Measurements from ENCODE around the gene ZNF831.
A peak's percentile ranks its signal among the peaks of the same experiment; 100 is the strongest.

ZNF831 gene

GRCh38 chr20:59163631-59164530 lies at the start of gene ZNF831:
Gene ZNF831 (plus strand): TSS chr20:59163821. CDS start chr20:59191020, 27,199 bp downstream.
- Mint-ChIP-seq H3K4me1 (peaks cover 93% of the 10 kb centered on the region), H3K9me3 (no peaks in the 10 kb centered on the region), H3K36me3 (ENCODE audit: insufficient read depth) (peaks cover 61% of the 10 kb centered on the region), H3K27ac (ENCODE audit: low read depth) (peak within 1 kb of the TSS; percentile 100), H3K27me3 (no peaks in the 10 kb centered on the region), H3K4me3 (peak within 1 kb of the TSS; percentile 99)
- DNase-seq (ENCODE audit: low spot score in 2 of 2) (no peak), ATAC-seq (replicated peaks; ENCODE audit: extremely low read depth, poor library complexity, severe bottlenecking) (peak; percentile 25)

DNA sequence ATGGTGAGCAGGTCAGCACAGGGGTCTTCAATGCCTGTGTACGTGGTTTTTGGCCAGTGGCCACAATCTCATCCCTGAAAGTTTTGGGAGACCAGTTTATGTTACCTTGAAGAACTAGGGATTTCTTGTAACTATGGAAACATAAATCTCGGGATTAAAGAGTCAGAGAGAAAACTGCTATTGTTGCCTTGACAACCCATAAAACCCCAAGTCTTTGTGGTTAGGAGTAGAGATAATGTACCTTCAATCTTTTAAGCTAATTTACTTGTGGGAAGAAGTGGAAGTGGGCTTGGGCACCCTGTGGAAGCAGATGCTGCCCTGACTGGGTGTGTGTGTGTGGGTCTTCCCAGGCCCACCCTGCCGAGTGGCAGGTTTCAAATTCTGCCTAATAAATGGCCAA lies 46.1 kb upstream of the ZNF831 start:
- Mint-ChIP-seq H3K4me1 (peaks cover 54% of the 10 kb centered on the region), H3K36me3 (ENCODE audit: insufficient read depth) (peaks cover 14% of the 10 kb centered on the region), H3K27ac (ENCODE audit: low read depth) (peak overlapping the region; percentile 85), H3K4me3 (peak overlapping the region; percentile 48), H3K27me3 (no peaks in the 10 kb centered on the region), H3K9me3 (no peaks in the 10 kb centered on the region)
- ATAC-seq (replicated peaks; ENCODE audit: extremely low read depth, poor library complexity, severe bottlenecking) (no peak), DNase-seq (ENCODE audit: low spot score in 2 of 2) (no peak)

GRCh38 chr20:59118855-59119254 lies 44.8 kb upstream of the ZNF831 start:
- Mint-ChIP-seq H3K36me3 (ENCODE audit: insufficient read depth) (peaks cover 17% of the 10 kb centered on the region), H3K9me3 (no peaks in the 10 kb centered on the region), H3K27me3 (no peaks in the 10 kb centered on the region), H3K4me3 (no peak overlapping the region), H3K27ac (ENCODE audit: low read depth) (no peak overlapping the region), H3K4me1 (peaks cover 68% of the 10 kb centered on the region)
- DNase-seq (ENCODE audit: low spot score in 2 of 2), result no peak
- no peak for ATAC-seq (replicated peaks; ENCODE audit: extremely low read depth, poor library complexity, severe bottlenecking)

- no peaks in the 10 kb centered on the region for H3K27me3 Mint-ChIP-seq
- H3K27ac Mint-ChIP-seq (ENCODE audit: low read depth), result peak overlapping the region; percentile 99
- H3K4me1 Mint-ChIP-seq, result peaks cover 72% of the 10 kb centered on the region
- DNase-seq (ENCODE audit: low spot score in 2 of 2) (peak in 1 of 2 donors; percentile 45), ATAC-seq (replicated peaks; ENCODE audit: extremely low read depth, poor library complexity, severe bottlenecking) (peak; percentile 39)
- peaks cover 17% of the 10 kb centered on the region for H3K36me3 Mint-ChIP-seq (ENCODE audit: insufficient read depth)
- H3K4me3 Mint-ChIP-seq, result peak overlapping the region; percentile 82
- H3K9me3 Mint-ChIP-seq, result no peaks in the 10 kb centered on the region
Measured at GRCh38 chr20:59120491-59120890, 43.1 kb upstream of the ZNF831 start.

- Mint-ChIP-seq H3K36me3 (ENCODE audit: insufficient read depth) (peaks cover 17% of the 10 kb centered on the region), H3K4me3 (peak overlapping the region; percentile 82), H3K4me1 (peaks cover 72% of the 10 kb centered on the region), H3K9me3 (no peaks in the 10 kb centered on the region), H3K27ac (ENCODE audit: low read depth) (peak overlapping the region; percentile 99), H3K27me3 (no peaks in the 10 kb centered on the region)
- no peak for ATAC-seq (replicated peaks; ENCODE audit: extremely low read depth, poor library complexity, severe bottlenecking)
- no peak for DNase-seq (ENCODE audit: low spot score in 2 of 2)
Measured at GRCh38 chr20:59120919-59121318, 42.7 kb upstream of the ZNF831 start.

DNA sequence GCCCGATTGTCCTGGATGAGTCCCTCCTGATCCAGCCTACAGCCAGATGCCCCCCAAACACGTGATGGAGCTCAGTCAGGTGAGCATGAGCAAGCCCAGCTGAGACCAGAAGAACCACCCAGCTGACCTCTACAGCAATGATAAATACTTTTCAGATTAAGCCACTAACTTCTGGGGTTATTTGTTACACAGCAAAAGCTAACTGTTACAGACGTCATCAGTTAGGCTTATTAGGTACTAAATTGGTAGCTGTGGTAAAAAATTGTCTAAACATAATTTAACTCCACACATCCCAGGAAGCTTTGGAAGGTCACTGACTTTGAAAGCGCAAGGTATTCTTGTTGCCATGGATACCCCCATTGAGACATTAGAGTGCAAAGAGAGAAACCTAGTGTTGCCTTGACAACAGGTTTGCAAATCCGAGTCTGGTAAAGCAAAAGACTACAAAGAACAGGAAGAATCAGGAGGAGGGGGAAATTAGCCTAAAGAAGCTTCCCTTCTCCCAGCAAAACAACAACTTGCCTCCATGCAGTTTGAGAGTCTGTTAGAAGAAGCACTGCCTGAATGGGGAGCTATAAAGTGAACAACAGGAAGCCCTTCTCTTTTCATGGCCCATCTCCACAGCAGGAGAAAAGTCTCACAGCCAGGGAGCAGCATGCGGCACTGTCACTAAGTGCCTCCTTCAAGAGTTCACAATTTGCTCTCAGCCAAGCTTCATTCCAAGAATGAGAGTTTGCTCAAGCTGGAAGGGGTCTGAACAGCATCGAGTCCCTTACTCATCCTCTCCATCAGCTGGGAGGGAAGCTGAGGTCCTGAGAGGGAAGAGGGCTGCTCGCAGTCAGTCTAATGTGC lies 41.7 kb upstream of the ZNF831 start:
- H3K4me3 Mint-ChIP-seq, result peak overlapping the region; percentile 82
- H3K36me3 Mint-ChIP-seq (ENCODE audit: insufficient read depth), result peaks cover 17% of the 10 kb centered on the region
- no peaks in the 10 kb centered on the region for H3K27me3 Mint-ChIP-seq
- DNase-seq (ENCODE audit: low spot score in 2 of 2) (peak in 1 of 2 donors; percentile 10), ATAC-seq (replicated peaks; ENCODE audit: extremely low read depth, poor library complexity, severe bottlenecking) (peak; percentile 5)
- no peaks in the 10 kb centered on the region for H3K9me3 Mint-ChIP-seq
- peak overlapping the region; percentile 99 for H3K27ac Mint-ChIP-seq (ENCODE audit: low read depth)
- H3K4me1 Mint-ChIP-seq, result peaks cover 77% of the 10 kb centered on the region

- Mint-ChIP-seq H3K27ac (ENCODE audit: low read depth) (peak overlapping the region; percentile 99), H3K4me3 (peak overlapping the region; percentile 82), H3K4me1 (peaks cover 77% of the 10 kb centered on the region), H3K36me3 (ENCODE audit: insufficient read depth) (peaks cover 17% of the 10 kb centered on the region), H3K9me3 (no peaks in the 10 kb centered on the region), H3K27me3 (no peaks in the 10 kb centered on the region)
- ATAC-seq (replicated peaks; ENCODE audit: extremely low read depth, poor library complexity, severe bottlenecking) (peak; percentile 21), DNase-seq (ENCODE audit: low spot score in 2 of 2) (peak in 1 of 2 donors; percentile 14)
Measured at GRCh38 chr20:59122566-59122919, 41.1 kb upstream of the ZNF831 start.

GRCh38 chr20:59123011-59123677 lies 40.5 kb upstream of the ZNF831 start:
- peaks cover 17% of the 10 kb centered on the region for H3K36me3 Mint-ChIP-seq (ENCODE audit: insufficient read depth)
- ATAC-seq (replicated peaks; ENCODE audit: extremely low read depth, poor library complexity, severe bottlenecking) (peak; percentile 65), DNase-seq (ENCODE audit: low spot score in 2 of 2) (peak; percentile 32 to 58)
- H3K27me3 Mint-ChIP-seq, result no peaks in the 10 kb centered on the region
- peak overlapping the region; percentile 82 for H3K4me3 Mint-ChIP-seq
- H3K9me3 Mint-ChIP-seq, result no peaks in the 10 kb centered on the region
- peaks cover 75% of the 10 kb centered on the region for H3K4me1 Mint-ChIP-seq
- H3K27ac Mint-ChIP-seq (ENCODE audit: low read depth), result peak overlapping the region; percentile 99

DNA sequence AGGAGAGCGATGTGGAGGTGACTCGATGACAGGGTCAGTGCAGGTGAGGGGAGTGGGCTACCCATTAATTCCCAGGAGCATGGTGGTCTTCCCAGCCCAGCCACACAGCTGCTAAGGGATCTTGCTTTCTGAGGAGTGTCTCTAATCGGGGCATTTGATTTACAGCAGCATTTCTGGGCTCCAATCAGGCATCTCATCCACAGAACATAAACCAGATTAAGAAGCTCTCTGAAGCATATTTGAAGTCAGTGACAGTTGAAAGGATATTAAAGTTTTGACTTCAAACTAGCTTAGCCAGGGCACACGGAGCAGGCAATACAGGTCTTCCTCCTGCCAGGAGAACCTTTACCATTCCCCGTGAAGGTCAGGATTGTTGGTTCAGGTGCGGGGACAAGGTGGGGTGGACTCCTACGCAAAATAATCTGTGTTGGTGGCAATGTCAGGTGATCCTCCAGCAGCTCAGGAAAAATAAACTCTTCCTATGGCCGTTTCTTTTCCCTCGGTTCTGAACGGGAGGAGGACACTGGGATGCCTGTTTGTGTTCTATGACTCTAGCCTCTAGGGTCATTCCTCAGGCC lies 39.9 kb upstream of the ZNF831 start:
- peaks cover 75% of the 10 kb centered on the region for H3K4me1 Mint-ChIP-seq
- H3K27ac Mint-ChIP-seq (ENCODE audit: low read depth), result peak overlapping the region; percentile 99
- no peaks in the 10 kb centered on the region for H3K27me3 Mint-ChIP-seq
- peak overlapping the region; percentile 82 for H3K4me3 Mint-ChIP-seq
- no peak for ATAC-seq (replicated peaks; ENCODE audit: extremely low read depth, poor library complexity, severe bottlenecking)
- DNase-seq (ENCODE audit: low spot score in 2 of 2), result no peak
- peaks cover 17% of the 10 kb centered on the region for H3K36me3 Mint-ChIP-seq (ENCODE audit: insufficient read depth)
- no peaks in the 10 kb centered on the region for H3K9me3 Mint-ChIP-seq

DNA sequence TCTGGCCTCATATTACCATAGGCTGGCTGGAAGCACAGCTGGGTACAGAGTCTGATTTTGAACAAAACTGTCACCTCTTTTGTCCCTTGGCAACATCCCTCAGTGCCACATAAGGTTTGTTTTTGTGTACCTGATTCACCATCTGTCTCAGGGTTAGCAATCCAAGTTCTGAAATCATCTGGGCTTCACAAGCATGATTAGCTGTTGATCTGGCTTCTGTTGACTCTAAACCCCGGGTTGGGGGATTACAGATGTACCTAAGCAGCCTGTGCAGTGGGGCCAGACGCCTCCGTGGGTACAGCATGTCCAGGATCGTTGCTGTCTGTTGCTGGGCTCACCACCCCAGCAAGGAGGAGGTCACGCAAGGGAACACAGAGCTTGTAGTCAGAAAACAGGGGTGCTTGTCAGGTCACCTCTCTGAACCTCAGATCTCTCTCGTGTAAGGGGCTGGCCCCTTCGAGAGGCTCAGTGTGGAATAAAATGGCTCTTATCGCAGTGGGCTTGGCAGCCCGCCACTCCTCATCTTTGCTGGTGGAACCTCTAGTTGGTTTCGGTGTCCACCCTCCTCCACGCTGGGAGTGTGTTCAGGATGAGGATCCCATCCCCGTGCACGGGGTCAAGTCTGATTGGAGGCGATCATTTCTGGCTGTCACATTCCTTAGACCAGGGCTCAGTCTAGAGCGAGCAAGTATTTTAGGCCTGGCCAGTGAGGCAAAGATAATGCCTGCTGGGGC lies 39.2 kb upstream of the ZNF831 start:
- Mint-ChIP-seq H3K27me3 (no peaks in the 10 kb centered on the region), H3K4me3 (peak overlapping the region; percentile 82), H3K36me3 (ENCODE audit: insufficient read depth) (peaks cover 17% of the 10 kb centered on the region), H3K27ac (ENCODE audit: low read depth) (peak overlapping the region; percentile 99), H3K4me1 (peaks cover 72% of the 10 kb centered on the region), H3K9me3 (no peaks in the 10 kb centered on the region)
- ATAC-seq (replicated peaks; ENCODE audit: extremely low read depth, poor library complexity, severe bottlenecking), result no peak
- no peak for DNase-seq (ENCODE audit: low spot score in 2 of 2)

DNA sequence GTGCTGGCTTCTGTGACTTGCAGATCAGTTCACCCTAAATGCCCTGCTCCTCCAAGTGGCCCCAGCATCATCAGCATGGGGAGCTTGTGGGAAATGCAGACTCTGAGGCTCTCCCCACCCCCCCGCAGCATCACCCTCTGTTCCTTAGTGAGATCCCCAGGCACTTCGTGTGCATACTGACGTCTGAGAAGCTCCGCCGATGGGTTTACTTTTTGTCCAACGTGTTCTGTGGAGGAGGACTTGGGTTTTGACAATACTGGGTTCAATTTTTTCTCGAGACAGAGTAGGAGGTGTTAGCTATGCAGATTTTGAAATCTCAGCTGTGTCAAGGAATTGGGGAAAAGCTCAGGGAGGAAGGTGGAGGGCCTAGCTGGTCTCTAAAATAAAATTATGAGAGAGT lies 38.3 kb upstream of the ZNF831 start:
- no peaks in the 10 kb centered on the region for H3K9me3 Mint-ChIP-seq

More for the DNA sequence above, 38.3 kb upstream of the ZNF831 start:
- Mint-ChIP-seq H3K27ac (ENCODE audit: low read depth) (no peak overlapping the region), H3K4me1 (peaks cover 63% of the 10 kb centered on the region), H3K27me3 (no peaks in the 10 kb centered on the region), H3K36me3 (ENCODE audit: insufficient read depth) (peaks cover 14% of the 10 kb centered on the region), H3K4me3 (no peak overlapping the region)
- DNase-seq (ENCODE audit: low spot score in 2 of 2) (no peak), ATAC-seq (replicated peaks; ENCODE audit: extremely low read depth, poor library complexity, severe bottlenecking) (no peak)
